GM21825 (cell line): ENCODE results near the gene WBP1.
"Not testable (repeated sequence)": the region's sequence is repeated elsewhere in the genome, so short reads cannot be mapped to it uniquely, and the experiment has no call there.

Source experiments
- ATAC-seq: cut with Tn5 transposase; IDR thresholded peaks from one replicate; pipeline ENCODE4 v1.9.1; 2021; ENCODE audit warnings: mild to moderate bottlenecking, moderate library complexity; ENCODE audit not compliant: unreplicated experiment

WBP1 gene

DNA sequence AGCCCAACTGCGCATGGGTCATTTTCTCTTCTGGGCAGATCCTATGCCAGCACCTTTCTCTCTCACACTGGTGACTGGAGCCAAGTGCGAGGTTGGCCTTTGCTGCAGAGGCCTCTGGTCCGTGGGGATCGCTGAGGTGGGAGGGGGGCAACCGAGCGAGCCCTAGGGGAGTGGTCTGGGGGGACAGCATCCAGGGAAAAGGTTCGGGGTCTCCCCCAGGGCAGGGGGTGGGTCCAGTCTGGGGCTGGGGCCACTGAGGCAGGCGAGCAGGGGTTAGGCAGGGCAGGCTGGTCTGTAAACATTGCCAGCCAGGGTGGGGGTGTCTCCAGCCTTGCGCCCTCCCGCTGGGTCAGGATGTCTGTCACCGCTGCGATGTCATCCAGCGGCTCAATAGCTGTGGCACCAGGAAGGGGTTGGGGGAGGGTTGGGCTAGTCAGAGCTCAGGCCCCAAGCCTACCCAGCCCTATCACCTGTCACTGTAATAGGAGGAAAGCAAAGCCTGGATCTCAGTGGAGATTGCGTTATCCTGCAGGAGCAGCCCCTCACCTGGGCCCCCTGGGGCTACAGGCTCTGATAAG lies 32.0 kb upstream of the WBP1 start:
- ATAC-seq: no peak

DNA sequence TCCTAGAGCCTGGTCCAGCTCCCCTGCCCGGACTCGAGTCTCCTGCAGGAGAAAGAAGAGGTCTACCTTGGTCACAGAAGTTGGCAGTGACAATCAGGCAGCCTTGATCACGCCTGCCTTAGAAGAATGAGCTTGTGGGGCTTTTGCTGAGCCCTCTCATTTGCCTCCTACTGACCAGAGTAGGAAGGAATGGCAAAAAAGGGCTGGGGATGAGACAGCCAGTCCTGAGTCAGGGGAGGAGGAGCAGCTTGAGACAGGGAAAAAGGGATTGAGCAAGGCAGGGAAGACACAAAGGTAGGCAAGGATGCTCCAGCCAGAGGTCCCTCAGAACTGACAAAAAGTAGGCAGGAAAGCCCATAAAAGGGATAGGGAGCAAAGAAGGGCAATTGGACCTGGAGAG lies 30.7 kb upstream of the WBP1 start:
- no peak for ATAC-seq

GRCh38 chr2:74428675-74429074 lies 29.6 kb upstream of the WBP1 start:
- no peak for ATAC-seq

GRCh38 chr2:74429487-74430451 lies 28.5 kb upstream of the WBP1 start:
- ATAC-seq: no peak

DNA sequence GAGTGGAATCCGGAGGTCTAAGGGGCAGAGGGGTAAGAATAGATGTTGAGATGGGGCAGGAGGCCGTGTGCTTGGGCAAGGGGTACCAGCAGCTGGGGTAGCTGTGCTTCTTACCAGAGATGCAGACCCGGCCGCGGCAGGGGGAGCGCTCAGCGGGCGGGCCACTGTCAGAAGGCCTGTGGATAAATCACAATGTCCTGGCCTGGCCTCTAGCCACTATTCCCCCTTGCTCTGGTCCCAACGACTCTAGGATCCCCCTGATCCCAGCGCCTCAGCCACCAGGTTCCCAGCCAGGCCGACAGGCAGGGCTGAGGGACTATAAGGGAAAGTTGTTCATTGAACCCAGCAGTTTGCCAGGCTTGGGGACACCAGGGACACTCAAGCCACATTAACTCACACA lies 27.7 kb upstream of the WBP1 start:
- ATAC-seq: no peak

- no peak for ATAC-seq
Measured at GRCh38 chr2:74436111-74436805, 22.0 kb upstream of the WBP1 start.

- ATAC-seq: no peak
Measured at GRCh38 chr2:74436848-74437695, 21.2 kb upstream of the WBP1 start.

DNA sequence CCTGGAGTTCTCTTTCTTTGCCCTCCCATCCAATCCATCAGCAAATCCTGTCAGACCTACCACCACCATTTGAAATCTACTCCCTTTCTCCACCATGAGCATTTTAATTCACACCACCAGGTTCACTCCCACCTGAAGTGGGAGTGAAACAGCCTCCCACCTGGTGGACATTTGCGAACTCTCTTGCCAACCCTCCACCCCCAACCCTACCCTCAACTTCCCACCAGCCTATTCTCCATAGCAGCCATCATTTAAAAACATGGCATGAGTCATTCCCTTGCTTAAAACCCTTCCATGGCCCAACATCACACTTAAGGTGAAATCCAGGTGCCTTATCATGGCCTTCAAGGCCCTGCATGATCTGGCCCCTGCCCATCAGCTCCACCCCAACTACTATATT lies 20.0 kb upstream of the WBP1 start:
- ATAC-seq: no peak

GRCh38 chr2:74439373-74439772 lies 18.9 kb upstream of the WBP1 start:
- ATAC-seq: no peak

DNA sequence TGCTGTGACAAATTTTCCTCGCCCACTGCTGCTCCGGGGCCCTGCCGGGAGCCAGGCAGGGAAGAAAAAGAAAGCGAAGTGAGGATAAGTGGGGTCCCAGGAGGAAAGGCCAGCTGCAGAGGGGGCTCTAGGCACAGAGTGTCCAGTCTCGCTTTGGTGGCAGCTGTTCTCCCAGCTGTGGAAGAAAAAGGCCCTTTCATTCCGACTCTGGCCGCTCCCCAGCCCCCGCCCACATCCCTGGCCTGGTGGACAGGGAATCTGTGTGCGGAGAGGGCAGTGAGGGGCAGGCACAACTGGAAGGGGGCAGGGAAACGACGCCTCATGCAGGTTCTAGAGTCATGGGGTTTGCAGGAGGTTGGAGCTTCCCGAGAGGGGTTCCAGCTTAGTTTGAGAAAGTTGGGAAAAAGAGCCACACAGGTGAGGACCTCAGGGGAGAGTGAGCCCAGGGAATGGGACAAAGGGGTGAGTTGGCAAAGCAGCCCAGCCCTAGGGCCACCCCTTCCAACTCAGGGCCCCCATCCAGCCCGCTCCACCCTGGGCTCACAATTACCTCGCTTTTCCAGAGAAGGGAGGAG lies 18.3 kb upstream of the WBP1 start:
- ATAC-seq: no peak

GRCh38 chr2:74440378-74441169 lies 17.7 kb upstream of the WBP1 start:
- peak; percentile 83 for ATAC-seq

- ATAC-seq: no peak
Measured at GRCh38 chr2:74441170-74441689, 17.0 kb upstream of the WBP1 start.

- no peak for ATAC-seq
Measured at GRCh38 chr2:74441690-74442482, 16.4 kb upstream of the WBP1 start, which contains the start of gene RTKN. Gene RTKN, minus strand, starts transcription at chr2:74441937. Its CDS starts 121 bp downstream, at chr2:74441816.

- not testable (repeated sequence) for ATAC-seq
Measured at GRCh38 chr2:74442483-74443297, 15.5 kb upstream of the WBP1 start.

DNA sequence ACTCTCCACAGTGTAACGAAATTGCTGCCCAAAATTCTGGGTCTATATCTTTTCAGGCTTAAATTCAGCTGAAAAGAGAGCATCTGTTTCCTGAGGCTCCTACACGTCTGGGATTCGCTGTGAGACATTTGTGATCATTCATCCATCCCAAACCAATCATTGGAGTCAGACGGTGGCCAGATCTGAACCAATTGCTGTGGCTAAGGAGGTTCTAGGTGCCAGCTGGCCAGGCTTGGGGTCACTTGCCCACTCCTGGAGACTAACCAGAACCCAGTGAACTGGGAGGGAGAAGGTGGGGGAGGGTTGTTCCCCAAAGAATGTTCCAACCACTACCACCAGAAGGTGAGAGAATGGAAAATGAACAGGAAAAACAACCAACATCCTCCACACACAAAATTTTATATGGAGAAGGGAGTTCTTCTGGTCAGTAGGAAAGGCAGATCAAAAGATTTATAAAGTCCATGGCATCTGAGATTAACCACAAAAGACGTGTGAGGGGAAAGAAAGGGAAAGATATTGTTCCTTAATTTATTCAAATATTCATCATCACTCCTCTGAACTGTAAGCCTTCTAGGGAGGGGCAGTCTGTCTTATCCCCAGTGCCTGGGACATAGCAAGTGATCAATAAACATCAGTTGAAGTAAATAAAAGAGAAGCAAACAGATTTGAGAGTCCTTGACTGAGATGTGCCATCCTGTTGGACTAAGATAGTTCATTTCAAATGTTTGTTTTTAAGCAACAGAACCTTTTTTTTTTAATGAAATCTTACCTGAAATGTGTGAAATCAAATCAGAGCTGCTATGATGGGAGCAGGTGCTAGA lies 13.5 kb upstream of the WBP1 start:
- ATAC-seq: no peak

DNA sequence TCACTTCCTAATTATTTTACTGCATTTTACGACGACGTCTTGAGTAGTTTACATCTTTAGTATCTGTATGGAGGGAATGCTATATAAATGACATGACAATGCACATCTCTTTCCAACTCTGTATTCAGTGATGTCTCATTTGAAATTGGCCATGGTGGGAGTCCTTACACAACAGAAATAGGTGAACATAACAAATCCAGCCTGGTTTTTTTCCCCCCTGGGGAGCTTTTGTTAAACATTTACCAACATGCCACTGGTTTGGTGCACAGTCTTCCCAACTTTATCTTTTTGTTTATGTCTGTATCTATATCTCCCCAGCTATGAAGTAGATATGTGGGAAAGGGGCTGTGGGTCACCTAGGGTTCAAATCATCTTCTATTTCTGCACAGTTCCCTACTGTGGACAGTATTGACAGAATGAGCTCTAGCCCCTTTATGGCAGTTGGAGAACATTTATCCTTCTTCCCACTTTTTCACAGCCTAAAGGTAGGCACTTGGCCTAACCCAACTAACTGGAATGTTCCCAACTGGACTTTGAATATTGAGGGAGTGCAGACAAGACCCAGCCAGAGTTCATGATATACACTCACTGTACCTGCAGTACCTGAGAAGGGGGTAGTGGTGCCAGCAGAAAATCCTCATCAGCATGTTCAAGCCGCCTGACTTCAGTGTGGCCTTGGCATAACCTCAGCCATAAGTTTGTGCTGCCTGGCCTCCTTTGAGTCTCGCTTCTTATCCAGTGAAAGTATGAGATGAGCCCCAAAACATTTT lies 10.8 kb upstream of the WBP1 start:
- no peak for ATAC-seq
